CD4-positive, alpha-beta T cell (primary cell): Measurements from ENCODE around the gene TMCO4. TPM values are rescaled to one million over a fixed set of nuclear protein-coding genes. Genes with fewer than 3 reads are reported as not detected.

Source experiments
- ATAC-seq: fragments of 200-7000 bp; cut with Tn5 transposase; one replicate; pipeline ENCODE4 v1.10.0; 2022; ENCODE audit warnings: mild to moderate bottlenecking; ENCODE audit not compliant: poor library complexity
- CTCF ChIA-PET: fragments of 350-600 bp; sonication (Branson Sonifier 250); formaldehyde crosslinking; loops from one replicate; lab custom pipeline; 2021; ENCODE audit warnings: antibody characterized with exemption, inconsistent platforms; lab: Charles Lee
- POLR2A ChIA-PET: fragments of 350-600 bp; sonication (Branson Sonifier 250); formaldehyde crosslinking; loops from one replicate; lab custom pipeline; 2021; ENCODE audit warnings: antibody characterized with exemption, inconsistent platforms; lab: Charles Lee
- DNase-seq, 14 experiments: peaks; one replicate each; pipeline ENCODE4 v3.0.0-alpha.2; 2013 to 2020; ENCODE audit warnings: mixed read lengths in 2 of 14
- H3K27ac ChIP-seq, 2 donors: one replicate each; pipeline versions ENCODE4 v1.5.1 to v1.7.0; 2013; ENCODE audit warnings: low read length in 2 of 2, low read depth in 1 of 2, mild to moderate bottlenecking in 1 of 2
- H3K27me3 ChIP-seq, 2 experiments: 1 replicate in 1 of 2; 2 replicates in 1 of 2; pipeline versions ENCODE4 v1.6.1 to v1.7.0; 2013; ENCODE audit warnings: low read length in 2 of 2, control low read depth in 1 of 2, mild to moderate bottlenecking in 1 of 2, moderate library complexity in 1 of 2; ENCODE audit not compliant: insufficient read depth in 2 of 2, control insufficient read depth in 1 of 2
- H3K36me3 ChIP-seq: one replicate; pipeline ENCODE4 v1.6.1; 2013; ENCODE audit warnings: low read length, control low read depth; ENCODE audit not compliant: insufficient read depth
- H3K4me1 ChIP-seq: one replicate; pipeline ENCODE4 v1.6.1; 2013; ENCODE audit warnings: low read length, control low read depth; ENCODE audit not compliant: insufficient read depth
- H3K4me3 ChIP-seq: one replicate; pipeline ENCODE4 v1.5.1; 2013; ENCODE audit warnings: mild to moderate bottlenecking, low read length, moderate library complexity
- H3K9me3 ChIP-seq, 2 experiments: 1 replicate in 1 of 2; 2 replicates in 1 of 2; pipeline versions ENCODE4 v1.6.1 to v1.7.0; 2013; ENCODE audit warnings: low read length in 2 of 2, mild to moderate bottlenecking in 2 of 2, control low read depth in 1 of 2, moderate library complexity in 1 of 2; ENCODE audit not compliant: control insufficient read depth in 1 of 2, insufficient read depth in 1 of 2
- H3K27ac Mint-ChIP-seq: one replicate; pipeline ENCODE4 v1.8.0; 2020; ENCODE audit warnings: mixed read lengths
- H3K27me3 Mint-ChIP-seq: one replicate; pipeline ENCODE4 v1.8.0; 2021; ENCODE audit warnings: mixed read lengths
- H3K36me3 Mint-ChIP-seq: one replicate; pipeline ENCODE4 v1.8.0; 2021; ENCODE audit warnings: low read depth, mixed read lengths
- H3K4me1 Mint-ChIP-seq: one replicate; pipeline ENCODE4 v1.8.0; 2021; ENCODE audit warnings: low read depth, mixed read lengths
- H3K4me3 Mint-ChIP-seq: one replicate; pipeline ENCODE4 v1.8.0; 2020; ENCODE audit warnings: mild to moderate bottlenecking, mixed read lengths
- H3K9me3 Mint-ChIP-seq: one replicate; pipeline ENCODE4 v1.8.0; 2020; ENCODE audit warnings: mixed read lengths
- CTCF ChIP-seq: fragments of 200-600 bp; IDR thresholded peaks from one replicate; pipeline ENCODE4 v1.8.0; 2022; ENCODE audit warnings: antibody characterized with exemption, mild to moderate bottlenecking
- intact Hi-C, 2 experiments: fragments of 100-400 bp; cut with DNase I in 1 of 2; cut with micrococcal nuclease in 1 of 2; formaldehyde crosslinking; loops; one replicate each; pipeline versions ENCODE4 v1.15.1 to v1.9.0; 2023 to 2025; cut with DNase I, micrococcal nuclease
- total RNA-seq, 174 experiments: library from RNA in 2 of 174; stranded (reverse) in 2 of 174; gene quantifications; one replicate each; pipeline ENCODE4 v1.2.3 and lab custom pipeline; 2021 to 2026

Gene TMCO4
- total RNA-seq, 2 experiments from 2014 or later: 12.4 to 13.9 TPM

DNA sequence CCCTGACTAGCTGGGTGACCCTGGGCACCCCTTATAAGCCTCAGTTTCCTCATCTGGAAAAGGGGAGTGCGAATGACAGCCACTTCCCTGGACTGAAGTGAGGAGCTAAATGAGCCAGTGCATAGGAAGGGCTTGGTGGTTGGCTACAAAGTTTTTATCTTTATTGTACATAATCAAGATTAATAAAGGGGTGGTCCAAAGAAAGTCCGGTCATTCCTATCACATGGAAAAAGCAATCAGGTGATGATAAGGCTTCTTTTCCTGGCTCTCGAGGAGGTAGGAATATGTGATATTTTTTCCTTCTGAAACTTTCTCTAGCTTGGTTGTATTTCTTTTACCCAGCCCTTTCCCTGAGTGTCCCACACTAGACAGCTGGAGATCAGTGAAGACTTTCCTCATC, 56.5 kb downstream of the TMCO4 start:
- H3K27me3 Mint-ChIP-seq: no peaks in the 10 kb centered on the region
- no peak overlapping the region for H3K27ac ChIP-seq
- TF ChIP-seq CTCF: no peak
- ATAC-seq (no peak), DNase-seq (no peak)
- POLR2A ChIA-PET: no interaction called here
- no peaks in the 10 kb centered on the region for H3K27me3 ChIP-seq
- no peaks in the 10 kb centered on the region for H3K9me3 Mint-ChIP-seq
- intact Hi-C loops: no loop called here
- peaks cover 0 to 5% of the 10 kb centered on the region in 2 experiments for H3K9me3 ChIP-seq
- peaks cover 44% of the 10 kb centered on the region for H3K36me3 ChIP-seq
- H3K4me3 ChIP-seq: no peak overlapping the region
- no peak overlapping the region for H3K27ac Mint-ChIP-seq
- CTCF ChIA-PET: no interaction called here
- H3K4me1 ChIP-seq: no peaks in the 10 kb centered on the region
- H3K4me1 Mint-ChIP-seq: no peaks in the 10 kb centered on the region
- no peak overlapping the region for H3K4me3 Mint-ChIP-seq
- H3K36me3 Mint-ChIP-seq: peaks cover 82% of the 10 kb centered on the region

- no peak for ATAC-seq
Measured at GRCh38 chr1:19739628-19740027, 60.1 kb downstream of the TMCO4 start.

DNA sequence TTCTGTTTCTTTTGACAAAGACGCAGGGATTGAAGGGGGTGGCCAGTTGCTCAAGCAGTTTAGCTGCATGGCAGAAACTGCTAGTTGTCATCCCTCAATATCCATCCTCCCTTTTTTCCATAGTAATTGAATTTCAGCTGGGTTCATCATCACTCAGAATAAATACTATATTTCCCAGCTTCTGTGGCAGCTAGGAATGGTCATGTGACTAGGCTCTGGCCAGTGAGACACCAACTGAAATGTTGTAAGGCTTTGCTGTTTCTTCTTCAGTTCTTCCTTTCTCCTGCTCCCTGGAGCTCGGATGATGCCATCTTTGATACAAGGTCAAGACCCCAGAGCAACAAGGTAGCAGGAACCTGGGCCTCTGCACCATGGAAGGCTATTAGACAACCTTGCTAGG, 61.0 kb downstream of the TMCO4 start:
- no peak overlapping the region for H3K4me3 Mint-ChIP-seq
- ATAC-seq: no peak
- Histone ChIP-seq H3K9me3 (peaks cover 0 to 5% of the 10 kb centered on the region in 2 experiments), H3K36me3 (peaks cover 41% of the 10 kb centered on the region), H3K4me3 (no peak overlapping the region), H3K27me3 (no peaks in the 10 kb centered on the region), H3K27ac (no peak overlapping the region), H3K4me1 (no peaks in the 10 kb centered on the region)
- intact Hi-C loops: no loop called here
- H3K27me3 Mint-ChIP-seq: no peaks in the 10 kb centered on the region
- peaks cover 77% of the 10 kb centered on the region for H3K36me3 Mint-ChIP-seq
- TF ChIP-seq CTCF: no peak
- POLR2A ChIA-PET: no interaction called here
- H3K4me1 Mint-ChIP-seq: no peaks in the 10 kb centered on the region
- no peak overlapping the region for H3K27ac Mint-ChIP-seq
- CTCF ChIA-PET: no interaction called here
- H3K9me3 Mint-ChIP-seq: no peaks in the 10 kb centered on the region
- no peak for DNase-seq

More at GRCh38 chr1:19739628-19740027, 60.1 kb downstream of the TMCO4 start:
- Mint-ChIP-seq H3K36me3 (peaks cover 78% of the 10 kb centered on the region), H3K27ac (no peak overlapping the region), H3K27me3 (no peaks in the 10 kb centered on the region), H3K4me1 (no peaks in the 10 kb centered on the region), H3K9me3 (no peaks in the 10 kb centered on the region), H3K4me3 (no peak overlapping the region)
- no peak for DNase-seq
- H3K36me3 ChIP-seq: peaks cover 39% of the 10 kb centered on the region
- POLR2A ChIA-PET: no interaction called here
- CTCF ChIA-PET: no interaction called here
- H3K4me3 ChIP-seq: no peak overlapping the region
- TF ChIP-seq CTCF: no peak
- no peaks in the 10 kb centered on the region for H3K4me1 ChIP-seq
- peaks cover 0 to 5% of the 10 kb centered on the region in 2 experiments for H3K9me3 ChIP-seq
- intact Hi-C loops: no loop called here
- H3K27ac ChIP-seq: no peak overlapping the region
- H3K27me3 ChIP-seq: no peaks in the 10 kb centered on the region
